T-helper 2 cell treated with Interferon-gamma antibody and Interleukin-4, amounts not matched to agents 5 μg/mL and 100 μg/mL, for 36 hours (primary cell): ENCODE results near the gene CPT1C.
"Not testable (repeated sequence)": the region's sequence is repeated elsewhere in the genome, so short reads cannot be mapped to it uniquely, and the experiment has no call there.

ENCODE experiments used
- DNase-seq: peaks from one replicate; pipeline ENCODE4 v3.0.0; 2021; ENCODE audit warnings: low spot score
- H3K27ac Mint-ChIP-seq: one replicate; pipeline ENCODE4 v1.8.0; 2021; ENCODE audit warnings: mild to moderate bottlenecking, mixed read lengths
- H3K27me3 Mint-ChIP-seq: one replicate; pipeline ENCODE4 v1.8.0; 2021; ENCODE audit warnings: low read depth, mixed read lengths
- H3K36me3 Mint-ChIP-seq: one replicate; pipeline ENCODE4 v1.8.0; 2021; ENCODE audit warnings: low read depth, mixed read lengths
- H3K4me1 Mint-ChIP-seq: one replicate; pipeline ENCODE4 v1.8.0; 2021; ENCODE audit warnings: low read depth, mixed read lengths
- H3K4me3 Mint-ChIP-seq: one replicate; pipeline ENCODE4 v1.8.0; 2022; ENCODE audit warnings: mild to moderate bottlenecking, moderate library complexity, mixed read lengths
- H3K9me3 Mint-ChIP-seq: one replicate; pipeline ENCODE4 v1.8.0; 2021; ENCODE audit warnings: mixed read lengths

CPT1C gene

DNA sequence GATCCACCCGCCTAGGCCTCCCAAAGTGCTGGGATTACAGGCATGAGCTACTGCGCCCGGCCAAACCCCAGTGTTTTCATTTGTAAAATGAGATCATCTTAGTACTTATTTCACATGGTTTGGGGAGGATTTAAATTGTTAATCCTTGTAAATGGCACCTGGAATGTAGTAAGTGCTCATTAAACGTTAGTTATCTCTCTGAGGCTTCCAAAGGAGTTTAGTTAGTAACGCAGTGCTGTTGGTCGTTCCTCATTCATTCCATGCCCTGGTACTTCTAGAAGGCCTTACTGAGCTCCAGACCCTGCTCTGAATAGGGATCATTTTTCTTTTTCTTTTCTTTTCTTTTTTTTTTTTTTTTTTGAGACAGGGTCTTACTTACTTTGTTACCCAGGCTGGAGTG, 5.2 kb downstream of the CPT1C start:
- no peak overlapping the region for H3K27ac Mint-ChIP-seq
- H3K4me1 Mint-ChIP-seq: peaks cover under 1% of the 10 kb centered on the region
- H3K36me3 Mint-ChIP-seq: no peaks in the 10 kb centered on the region
- H3K27me3 Mint-ChIP-seq: peaks cover 8% of the 10 kb centered on the region
- H3K9me3 Mint-ChIP-seq: no peaks in the 10 kb centered on the region
- H3K4me3 Mint-ChIP-seq: no peak overlapping the region
- no peak for DNase-seq

GRCh38 chr19:49696865-49697264, 5.9 kb downstream of the CPT1C start:
- Mint-ChIP-seq H3K9me3 (no peaks in the 10 kb centered on the region), H3K27ac (no peak overlapping the region), H3K4me3 (no peak overlapping the region), H3K4me1 (no peaks in the 10 kb centered on the region), H3K27me3 (peaks cover 8% of the 10 kb centered on the region), H3K36me3 (no peaks in the 10 kb centered on the region)
- DNase-seq: no peak

DNA sequence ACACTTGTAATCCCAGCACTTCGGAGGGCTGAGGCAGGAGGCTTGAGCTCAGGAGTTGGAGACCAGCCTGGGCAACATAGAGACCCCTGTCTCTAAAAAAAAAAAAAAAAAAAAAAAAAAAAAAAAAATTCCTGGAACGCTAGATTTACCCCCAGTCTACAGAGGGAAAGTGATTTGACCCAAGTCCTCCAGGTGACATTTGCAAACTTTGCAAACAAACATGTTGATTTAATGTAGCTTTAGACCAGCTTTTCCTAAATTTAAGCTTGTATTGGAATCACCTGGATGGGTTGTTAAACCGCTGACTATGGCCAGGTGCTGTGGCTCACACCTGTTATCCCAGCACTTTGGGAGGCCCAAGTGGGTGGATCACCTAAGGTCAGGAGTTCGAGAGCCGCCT, 8.4 kb downstream of the CPT1C start:
- no peaks in the 10 kb centered on the region for H3K36me3 Mint-ChIP-seq
- H3K4me3 Mint-ChIP-seq: no peak overlapping the region
- no peaks in the 10 kb centered on the region for H3K9me3 Mint-ChIP-seq
- no peak for DNase-seq
- no peaks in the 10 kb centered on the region for H3K27me3 Mint-ChIP-seq
- no peaks in the 10 kb centered on the region for H3K4me1 Mint-ChIP-seq
- no peak overlapping the region for H3K27ac Mint-ChIP-seq

GRCh38 chr19:49700563-49700962, 9.6 kb downstream of the CPT1C start:
- Mint-ChIP-seq H3K4me1 (no peaks in the 10 kb centered on the region), H3K4me3 (no peak overlapping the region), H3K9me3 (no peaks in the 10 kb centered on the region), H3K27me3 (no peaks in the 10 kb centered on the region), H3K27ac (no peak overlapping the region), H3K36me3 (no peaks in the 10 kb centered on the region)
- DNase-seq: no peak

DNA sequence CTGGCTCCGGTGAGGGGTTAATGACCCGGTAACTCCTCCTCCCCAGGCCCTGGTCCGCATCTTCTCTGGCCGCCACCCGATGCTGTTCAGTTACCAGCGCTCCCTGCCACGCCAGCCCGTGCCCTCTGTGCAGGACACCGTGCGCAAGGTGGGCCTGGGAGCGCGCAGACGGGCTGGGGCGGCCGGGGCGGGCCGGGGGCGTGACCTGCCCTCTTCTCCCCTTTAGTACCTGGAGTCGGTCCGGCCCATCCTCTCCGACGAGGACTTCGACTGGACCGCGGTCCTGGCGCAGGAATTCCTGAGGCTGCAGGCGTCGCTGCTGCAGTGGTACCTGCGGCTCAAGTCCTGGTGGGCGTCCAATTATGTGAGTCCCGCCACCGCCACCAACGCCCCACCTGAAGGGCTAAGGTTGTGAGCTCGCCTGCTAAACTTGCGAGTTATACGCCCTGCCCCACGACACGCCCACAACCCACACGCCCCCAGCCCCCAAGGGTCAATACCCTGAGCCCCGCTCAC, 10.4 kb downstream of the CPT1C start:
- no peak overlapping the region for H3K4me3 Mint-ChIP-seq

GRCh38 chr19:49704888-49705642, 14.1 kb downstream of the CPT1C start:
- H3K36me3 Mint-ChIP-seq: no peaks in the 10 kb centered on the region
- H3K27me3 Mint-ChIP-seq: no peaks in the 10 kb centered on the region
- no peak overlapping the region for H3K27ac Mint-ChIP-seq
- H3K4me1 Mint-ChIP-seq: no peaks in the 10 kb centered on the region
- no peaks in the 10 kb centered on the region for H3K9me3 Mint-ChIP-seq
- no peak for DNase-seq
- no peak overlapping the region for H3K4me3 Mint-ChIP-seq

More for the DNA sequence above, 10.4 kb downstream of the CPT1C start:
- Mint-ChIP-seq H3K27ac (no peak overlapping the region), H3K27me3 (no peaks in the 10 kb centered on the region), H3K36me3 (no peaks in the 10 kb centered on the region), H3K4me1 (no peaks in the 10 kb centered on the region), H3K9me3 (no peaks in the 10 kb centered on the region)
- DNase-seq: no peak

DNA sequence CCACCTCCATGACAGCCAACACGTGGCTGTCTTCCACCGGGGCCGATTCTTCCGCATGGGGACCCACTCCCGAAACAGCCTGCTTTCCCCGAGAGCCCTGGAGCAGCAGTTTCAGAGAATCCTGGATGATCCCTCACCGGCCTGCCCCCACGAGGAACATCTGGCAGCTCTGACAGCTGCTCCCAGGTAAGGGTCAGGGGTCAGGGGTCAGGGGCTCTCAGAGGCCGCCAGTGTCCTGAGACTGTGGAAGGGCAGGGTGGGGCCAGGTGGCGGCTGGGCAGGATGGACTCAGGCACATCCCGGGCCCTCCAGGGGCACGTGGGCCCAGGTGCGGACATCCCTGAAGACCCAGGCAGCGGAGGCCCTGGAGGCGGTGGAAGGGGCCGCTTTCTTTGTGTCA, 15.0 kb downstream of the CPT1C start:
- Mint-ChIP-seq H3K27ac (no peak overlapping the region), H3K36me3 (no peaks in the 10 kb centered on the region), H3K4me3 (no peak overlapping the region)

GRCh38 chr19:49710372-49710951, 19.5 kb downstream of the CPT1C start:
- DNase-seq: no peak
- H3K4me1 Mint-ChIP-seq: peaks cover 1% of the 10 kb centered on the region
- H3K36me3 Mint-ChIP-seq: no peaks in the 10 kb centered on the region
- no peaks in the 10 kb centered on the region for H3K27me3 Mint-ChIP-seq
- H3K9me3 Mint-ChIP-seq: no peaks in the 10 kb centered on the region
- no peak overlapping the region for H3K27ac Mint-ChIP-seq
- H3K4me3 Mint-ChIP-seq: no peak overlapping the region

More for the DNA sequence above, 15.0 kb downstream of the CPT1C start:
- Mint-ChIP-seq H3K27me3 (no peaks in the 10 kb centered on the region), H3K4me1 (no peaks in the 10 kb centered on the region), H3K9me3 (no peaks in the 10 kb centered on the region)
- no peak for DNase-seq

- H3K27ac Mint-ChIP-seq: no peak overlapping the region
These were observed 21.5 kb downstream of the CPT1C start for GRCh38 chr19:49712397-49712859.

DNA sequence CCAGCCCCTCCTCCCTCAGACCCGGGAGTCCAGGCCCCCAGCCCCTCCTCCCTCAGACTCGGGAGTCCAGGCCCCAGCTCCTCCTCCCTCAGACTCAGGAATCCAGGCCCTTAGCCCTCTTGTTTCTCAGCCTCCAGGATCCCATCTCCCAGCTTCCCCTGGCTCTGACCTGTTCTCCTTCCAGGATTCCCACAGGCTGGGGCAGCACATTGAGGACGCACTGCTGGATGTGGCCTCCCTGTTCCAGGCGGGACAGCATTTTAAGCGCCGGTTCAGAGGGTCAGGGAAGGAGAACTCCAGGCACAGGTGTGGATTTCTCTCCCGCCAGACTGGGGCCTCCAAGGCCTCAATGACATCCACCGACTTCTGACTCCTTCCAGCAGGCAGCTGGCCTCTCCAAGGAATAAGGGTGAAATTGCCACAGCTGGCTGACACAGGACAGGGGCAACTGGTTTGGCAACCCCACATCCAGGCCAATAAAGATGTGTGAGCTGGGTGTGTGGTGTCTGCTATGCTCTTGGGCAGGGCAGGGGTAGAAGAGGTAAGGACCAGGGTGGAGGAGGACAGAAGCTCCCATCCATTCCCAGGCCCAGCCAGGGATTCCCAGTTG, 22.4 kb downstream of the CPT1C start:
- Mint-ChIP-seq H3K9me3 (no peaks in the 10 kb centered on the region), H3K4me1 (peaks cover 10% of the 10 kb centered on the region), H3K4me3 (no peak overlapping the region), H3K36me3 (peaks cover 5% of the 10 kb centered on the region), H3K27ac (no peak overlapping the region), H3K27me3 (no peaks in the 10 kb centered on the region)
- DNase-seq: no peak

More at GRCh38 chr19:49712397-49712859, 21.5 kb downstream of the CPT1C start:
- H3K4me1 Mint-ChIP-seq: peaks cover 7% of the 10 kb centered on the region
- H3K27me3 Mint-ChIP-seq: no peaks in the 10 kb centered on the region
- no peak for DNase-seq
- no peak overlapping the region for H3K4me3 Mint-ChIP-seq
- no peaks in the 10 kb centered on the region for H3K9me3 Mint-ChIP-seq
- H3K36me3 Mint-ChIP-seq: peaks cover 2% of the 10 kb centered on the region

GRCh38 chr19:49716154-49716553, 25.2 kb downstream of the CPT1C start:
- peak overlapping the region; percentile 41 for H3K27ac Mint-ChIP-seq
- no peaks in the 10 kb centered on the region for H3K9me3 Mint-ChIP-seq
- H3K36me3 Mint-ChIP-seq: peaks cover 5% of the 10 kb centered on the region
- H3K27me3 Mint-ChIP-seq: no peaks in the 10 kb centered on the region
- H3K4me1 Mint-ChIP-seq: peaks cover 10% of the 10 kb centered on the region
- H3K4me3 Mint-ChIP-seq: no peak overlapping the region
- DNase-seq: no peak

DNA sequence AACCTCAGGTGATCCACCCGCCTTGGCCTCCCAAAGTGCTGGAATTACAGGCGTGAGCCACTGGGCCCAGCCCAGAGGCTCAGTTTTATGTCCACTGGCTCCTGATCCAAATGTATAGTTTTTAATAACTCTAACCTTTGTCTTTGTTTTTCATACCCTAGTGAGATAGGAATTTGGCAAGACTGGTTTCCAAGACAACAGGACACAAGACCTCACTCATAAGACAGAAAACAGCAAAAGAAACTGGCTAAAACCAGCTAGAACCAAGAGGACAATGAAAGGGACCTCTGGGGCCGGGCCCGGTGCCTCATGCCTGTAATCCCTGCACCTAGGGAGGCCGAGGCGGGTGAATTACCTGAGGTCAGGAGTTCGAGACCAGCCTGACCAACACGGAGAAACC, 27.6 kb downstream of the CPT1C start:
- no peaks in the 10 kb centered on the region for H3K27me3 Mint-ChIP-seq
- peaks cover 5% of the 10 kb centered on the region for H3K36me3 Mint-ChIP-seq
- H3K27ac Mint-ChIP-seq: no peak overlapping the region
- peaks cover 9% of the 10 kb centered on the region for H3K4me1 Mint-ChIP-seq
- peak overlapping the region; percentile 86 for H3K4me3 Mint-ChIP-seq
- no peak for DNase-seq
- no peaks in the 10 kb centered on the region for H3K9me3 Mint-ChIP-seq

GRCh38 chr19:49718991-49719390, 28.1 kb downstream of the CPT1C start:
- Mint-ChIP-seq H3K4me3 (no peak overlapping the region), H3K9me3 (no peaks in the 10 kb centered on the region), H3K36me3 (peaks cover 5% of the 10 kb centered on the region), H3K27ac (no peak overlapping the region), H3K4me1 (peaks cover 9% of the 10 kb centered on the region), H3K27me3 (no peaks in the 10 kb centered on the region)
- DNase-seq: no peak

DNA sequence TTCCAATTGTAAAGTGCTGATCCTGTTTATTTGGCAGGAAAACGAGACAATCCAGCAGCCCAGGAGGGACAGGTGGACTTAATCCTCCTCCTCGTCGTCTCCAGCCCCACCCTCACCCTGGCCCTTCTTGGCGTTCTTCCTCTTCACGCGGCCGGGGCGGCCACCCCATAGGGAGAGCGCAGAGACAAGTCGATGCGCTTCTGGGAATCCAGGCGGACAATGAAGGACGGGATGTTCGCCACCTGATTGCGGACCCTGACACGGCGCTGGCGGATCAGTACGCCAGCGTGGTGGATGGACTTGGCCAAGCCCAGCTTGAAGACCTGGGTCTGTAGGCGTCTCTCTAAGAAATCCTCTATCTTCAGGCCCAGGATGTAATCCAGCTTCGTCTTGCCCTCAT, 28.5 kb downstream of the CPT1C start:
- not testable (repeated sequence) for H3K27me3 Mint-ChIP-seq, DNase-seq, H3K27ac Mint-ChIP-seq, H3K36me3 Mint-ChIP-seq, H3K4me1 Mint-ChIP-seq, H3K4me3 Mint-ChIP-seq, H3K9me3 Mint-ChIP-seq
